Measurements from ENCODE around the gene CDCA5. TPM values are rescaled to one million over a fixed set of nuclear protein-coding genes. Genes with fewer than 3 reads are reported as not detected.

Gene CDCA5
- total and polyA plus RNA-seq, 2 of the 4 experiments (the other 2 are of a cell fraction): 9.1 to 14.0 TPM

GRCh38 chr11:65060913-65061408 is 22.9 kb downstream of the CDCA5 start:
- H4K20me1 ChIP-seq (ENCODE audit: insufficient read depth, low read length): no peaks in the 10 kb centered on the region
- 59% methylated on average over 5 of the region's 9 CpGs; no CpG with 5 or more reads in 1 of the 2 experiments for WGBS, 2 experiments (ENCODE audit: extremely low coverage in 2 of 2, insufficient read length in 1 of 2)
- no peak overlapping the region for H4K8ac ChIP-seq (ENCODE audit: low read depth in 2 of 2, low read length in 2 of 2)
- no peak overlapping the region for H4K5ac ChIP-seq (ENCODE audit: low read depth, low read length)
- no TSS peak for BruUV-seq (replicated peaks)
- TF ChIP-seq RFX5 (IDR thresholded peaks at IDR 0.05; ENCODE audit: low read depth, low read length) (no peak), RAD21 (IDR thresholded peaks at IDR 0.05; ENCODE audit: low read length) (no peak), FOS (IDR thresholded peaks at IDR 0.05; ENCODE audit: low read depth, low read length) (no peak), NFE2L2 (IDR thresholded peaks at IDR 0.05; ENCODE audit: low read depth, low read length) (no peak), MAFK (IDR thresholded peaks at IDR 0.05; ENCODE audit: low read depth, low read length) (no peak), ELK1 (IDR thresholded peaks at IDR 0.05; ENCODE audit: borderline replicate concordance, low read depth, low read length) (no peak), SMC3 (IDR thresholded peaks at IDR 0.05; ENCODE audit: low read depth, low read length) (no peak), POLR2A (IDR thresholded peaks at IDR 0.05; ENCODE audit: low read depth, low read length) (no peak), CEBPB (IDR thresholded peaks at IDR 0.05; ENCODE audit: low read depth, low read length) (no peak), BHLHE40 (IDR thresholded peaks at IDR 0.05; ENCODE audit: low read depth, low read length) (no peak)
- TF ChIP-seq, protein P1, sequence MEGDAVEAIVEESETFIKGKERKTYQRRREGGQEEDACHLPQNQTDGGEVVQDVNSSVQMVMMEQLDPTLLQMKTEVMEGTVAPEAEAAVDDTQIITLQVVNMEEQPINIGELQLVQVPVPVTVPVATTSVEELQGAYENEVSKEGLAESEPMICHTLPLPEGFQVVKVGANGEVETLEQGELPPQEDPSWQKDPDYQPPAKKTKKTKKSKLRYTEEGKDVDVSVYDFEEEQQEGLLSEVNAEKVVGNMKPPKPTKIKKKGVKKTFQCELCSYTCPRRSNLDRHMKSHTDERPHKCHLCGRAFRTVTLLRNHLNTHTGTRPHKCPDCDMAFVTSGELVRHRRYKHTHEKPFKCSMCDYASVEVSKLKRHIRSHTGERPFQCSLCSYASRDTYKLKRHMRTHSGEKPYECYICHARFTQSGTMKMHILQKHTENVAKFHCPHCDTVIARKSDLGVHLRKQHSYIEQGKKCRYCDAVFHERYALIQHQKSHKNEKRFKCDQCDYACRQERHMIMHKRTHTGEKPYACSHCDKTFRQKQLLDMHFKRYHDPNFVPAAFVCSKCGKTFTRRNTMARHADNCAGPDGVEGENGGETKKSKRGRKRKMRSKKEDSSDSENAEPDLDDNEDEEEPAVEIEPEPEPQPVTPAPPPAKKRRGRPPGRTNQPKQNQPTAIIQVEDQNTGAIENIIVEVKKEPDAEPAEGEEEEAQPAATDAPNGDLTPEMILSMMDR (conservative IDR thresholded peaks at IDR 0.05; ENCODE audit: low read depth, low read length): no peak
- no peak overlapping the region for H3K9ac ChIP-seq (ENCODE audit: low read depth, low read length)
- H2BK120ac ChIP-seq (ENCODE audit: low read depth, low read length): no peak overlapping the region
- dilution Hi-C loops (cut with HindIII; ENCODE audit: low sequenced_read_pairs, unreplicated experiment) (no loop called here), in situ Hi-C loops (cut with MboI; ENCODE audit: low sequenced_read_pairs) (no loop called here), intact Hi-C loops (cut with micrococcal nuclease) (no loop called here)
- no peak overlapping the region for H3K56ac ChIP-seq (ENCODE audit: extremely low read depth, insufficient read depth, low read length)
- no peak overlapping the region for H3K23ac ChIP-seq (ENCODE audit: low read depth, low read length)
- H2AFZ ChIP-seq (replicated peaks; ENCODE audit: low read length, poor library complexity): peak overlapping the region; percentile 84
- H3K4ac ChIP-seq (ENCODE audit: low read depth, low read length): 0 out of 2 replicates have a peak overlapping the region, but pooled peaks have one; percentile 2
- H4K91ac ChIP-seq (ENCODE audit: insufficient read depth, low read depth, low read length): no peak overlapping the region
- no peaks in the 10 kb centered on the region for H3K36me3 ChIP-seq (ENCODE audit: control insufficient read depth, insufficient read depth, low read length)
- H2BK5ac ChIP-seq (ENCODE audit: low read depth, low read length, poor library complexity, severe bottlenecking): no peak overlapping the region
- DNase-seq: no peak
- ChIA-PET CTCF (no interaction called here), POLR2A (ENCODE audit: unreplicated experiment) (no interaction called here)
- H3K27ac ChIP-seq (ENCODE audit: insufficient read depth, low read length): no peak overlapping the region
- peak overlapping the region; percentile 55 for H2AK9ac ChIP-seq (replicated peaks; ENCODE audit: low read depth, low read length, poor library complexity)
- H2BK15ac ChIP-seq (ENCODE audit: low read depth, low read length): no peak overlapping the region
- H3K9me3 ChIP-seq (ENCODE audit: control insufficient read depth, insufficient read depth, low read length): no peaks in the 10 kb centered on the region
- no peak overlapping the region for H2AK5ac ChIP-seq (ENCODE audit: low read depth, low read length)
- no peak overlapping the region for H3K4me2 ChIP-seq (ENCODE audit: low read depth, low read length)
- 0 out of 2 replicates have a peak, but pooled peaks have one; percentile 24 for ATAC-seq (ENCODE audit: low read depth)
- no peaks in the 10 kb centered on the region for H3K79me1 ChIP-seq (ENCODE audit: low read depth in 1 of 2, low read length in 2 of 2)
- H3K4me1 ChIP-seq (ENCODE audit: control insufficient read depth, insufficient read depth, low read length): no peaks in the 10 kb centered on the region
- peaks cover 5% of the 10 kb centered on the region; the same call in 1 of the 2 replicates for H3K9me1 ChIP-seq (ENCODE audit: insufficient read depth, low read length)
- H3K14ac ChIP-seq (replicated peaks; ENCODE audit: low read depth, low read length): no peak overlapping the region
- H3K4me3 ChIP-seq (ENCODE audit: insufficient read depth, low read depth, low read length): no peak overlapping the region
- no peak overlapping the region for H3K18ac ChIP-seq (ENCODE audit: low read depth, low read length)
- peaks cover 18% of the 10 kb centered on the region; the same call in 1 of the 2 replicates for H3K27me3 ChIP-seq (ENCODE audit: control insufficient read depth, insufficient read depth, low read length)
- H2BK20ac ChIP-seq (ENCODE audit: low read depth, low read length): no peak overlapping the region
